A549 (cell line): ENCODE data around the gene MUC20. TPM values are rescaled to one million over a fixed set of nuclear protein-coding genes. Genes with fewer than 3 reads are reported as not detected.

Source experiments
- ATAC-seq, 2 experiments: fragments of 200-7000 bp in 1 of 2; fragments of >200 bp in 1 of 2; cut with Nextera tagmentation in 1 of 2; cut with Tn5 transposase in 1 of 2; 3 replicates each; pipeline versions ENCODE4 v1.8.0 to v1.9.1; 2018 to 2020; ENCODE audit warnings: mild to moderate bottlenecking in 1 of 2, moderate library complexity in 1 of 2
- CTCF ChIA-PET: fragments of 300-600 bp; sonication (Branson Sonifier 250); formaldehyde crosslinking; extraction: SDS; loops from one replicate; lab custom pipeline; 2021; ENCODE audit warnings: antibody characterized with exemption, inconsistent platforms; lab: Yijun Ruan, JAX
- POLR2A ChIA-PET: fragments of 350-600 bp; formaldehyde crosslinking; extraction: SDS; loops from one replicate; lab custom pipeline; 2021; ENCODE audit warnings: antibody characterized with exemption, inconsistent platforms; lab: Yijun Ruan, JAX
- DNase-seq, 2 experiments: peaks; one replicate each; pipeline versions ENCODE4 v3.0.0 to v3.0.0-alpha.2; 2011 to 2016; ENCODE audit warnings: low read depth in 1 of 2, low spot score in 1 of 2
- FAIRE-seq: peaks from 2 replicates; lab custom pipeline; 2011; peaks lifted over from hg19 to GRCh38; lab: Jason Lieb, UNC
- H3K27ac ChIP-seq, 2 experiments: fragments of >200 bp; sonication (Bioruptor Twin); formaldehyde crosslinking; 3 replicates each; pipeline ENCODE4 v1.5.1; 2016 to 2017
- H3K4me1 ChIP-seq: fragments of >200 bp; sonication (Bioruptor Twin); formaldehyde crosslinking; 3 replicates; pipeline ENCODE4 v1.6.1; 2016
- H3K4me2 ChIP-seq: fragments of >200 bp; sonication (Bioruptor Twin); formaldehyde crosslinking; 3 replicates; pipeline ENCODE4 v1.6.1; 2016
- H3K4me3 ChIP-seq: fragments of >200 bp; sonication (Bioruptor Twin); formaldehyde crosslinking; 3 replicates; pipeline ENCODE4 v1.5.1; 2016
- H3K9me3 ChIP-seq: fragments of >200 bp; sonication (Bioruptor Twin); formaldehyde crosslinking; 3 replicates; pipeline ENCODE4 v1.6.1; 2016
- CBX8 ChIP-seq: fragments of 200-600 bp; sonication (generic); IDR thresholded peaks from 2 replicates; pipeline ENCODE4 v1.6.1; 2016
- FOSB ChIP-seq: fragments of 250-450 bp; sonication (Bioruptor Pico); IDR thresholded peaks from 2 replicates; pipeline ENCODE4 v1.5.0; 2020; ENCODE audit warnings: mild to moderate bottlenecking, moderate library complexity
- FOXS1 ChIP-seq: fragments of 250-450 bp; sonication (Bioruptor Pico); IDR thresholded peaks from 2 replicates; pipeline ENCODE4 v1.5.0; 2020; ENCODE audit warnings: mild to moderate bottlenecking, moderate library complexity
- GATA3 ChIP-seq: IDR thresholded peaks from 2 replicates; pipeline ENCODE4 v1.6.1; 2012; ENCODE audit warnings: borderline replicate concordance
- HDAC2 ChIP-seq: fragments of 200-600 bp; sonication (generic); IDR thresholded peaks from 2 replicates; pipeline ENCODE4 v1.6.1; 2016
- HOXA7 ChIP-seq: fragments of 250-450 bp; sonication (Bioruptor Pico); IDR thresholded peaks from 2 replicates; pipeline ENCODE4 v1.5.0; 2020; ENCODE audit warnings: mild to moderate bottlenecking, moderate library complexity
- HOXB13 ChIP-seq: fragments of 250-450 bp; sonication (Bioruptor Pico); IDR thresholded peaks from 2 replicates; pipeline ENCODE4 v1.5.0; 2020; ENCODE audit warnings: low read depth, mild to moderate bottlenecking, moderate library complexity
- PHF8 ChIP-seq: fragments of 200-600 bp; sonication (generic); IDR thresholded peaks from 2 replicates; pipeline ENCODE4 v1.6.1; 2016; ENCODE audit warnings: low read depth, mild to moderate bottlenecking, antibody characterized with exemption, moderate library complexity, borderline replicate concordance
- POLR2AphosphoS2 ChIP-seq: conservative IDR thresholded peaks from 2 replicates; pipeline ENCODE4 v1.6.1; 2012; ENCODE audit warnings: low read length, improper control_type of control experiment, inconsistent platforms
- RARB ChIP-seq: fragments of 250-450 bp; sonication (Bioruptor Pico); IDR thresholded peaks from 2 replicates; pipeline ENCODE4 v1.8.0; 2021; ENCODE audit warnings: mild to moderate bottlenecking, moderate library complexity
- RNF2 ChIP-seq: fragments of 200-600 bp; sonication (generic); IDR thresholded peaks from 2 replicates; pipeline ENCODE4 v1.6.1; 2016; ENCODE audit warnings: low read depth, mild to moderate bottlenecking, antibody characterized with exemption, moderate library complexity, borderline replicate concordance
- SREBF2 ChIP-seq: fragments of 450-650 bp; IDR thresholded peaks from 2 replicates; pipeline ENCODE4 v1.6.1; 2014; ENCODE audit warnings: mild to moderate bottlenecking, moderate library complexity
- TP53 ChIP-seq: fragments of 250-450 bp; sonication (Bioruptor Pico); IDR thresholded peaks from 2 replicates; pipeline ENCODE4 v1.5.0; 2021; ENCODE audit warnings: mild to moderate bottlenecking, moderate library complexity
- ZSCAN20 ChIP-seq: fragments of 250-450 bp; sonication (Bioruptor Pico); IDR thresholded peaks from 2 replicates; pipeline ENCODE4 v1.8.0; 2022; ENCODE audit warnings: mild to moderate bottlenecking, moderate library complexity
- WGBS: methylation state at CpG from one replicate; pipeline ENCODE4 v1.1.6; 2017; ENCODE audit errors: missing lambda C conversion rate; 5-methylcytosine and 5-hydroxymethylcytosine counted together
- polyA plus RNA-seq, 4 experiments: library from polyadenylated mRNA; depleted of rRNA in 3 of 4; stranded (reverse); fragments of >200 nt; fragmentation: RNase III in 1 of 4; extraction: RNeasy Plus Mini Kit Qiagen cat#74134 plus additional on column Dnase treatment in 1 of 4; gene quantifications; 2 replicates in 3 of 4; 3 replicates in 1 of 4; pipeline ENCODE4 v1.2.3, GENCODE V29; 2011 to 2017
- TF ChIP-seq, protein P1 (sequence below): fragments of 250-450 bp; sonication (Bioruptor Pico); IDR thresholded peaks from 2 replicates; pipeline ENCODE4 v1.5.0; 2021; ENCODE audit warnings: mild to moderate bottlenecking, moderate library complexity, borderline replicate concordance
- TF ChIP-seq, protein P2 (sequence below): fragments of 250-450 bp; sonication (Bioruptor Pico); IDR thresholded peaks from 2 replicates; pipeline ENCODE4 v1.5.0; 2020; ENCODE audit warnings: low read depth, mild to moderate bottlenecking, moderate library complexity
- TF ChIP-seq, protein P3 (sequence below): fragments of 450-650 bp; IDR thresholded peaks from 2 replicates; pipeline ENCODE4 v1.6.1; 2014; ENCODE audit warnings: antibody characterized with exemption

The MUC20 gene
- polyA plus RNA-seq, 2 of the 4 experiments (the other 2 are of a cell fraction) = 0.44 to 0.87 TPM

DNA sequence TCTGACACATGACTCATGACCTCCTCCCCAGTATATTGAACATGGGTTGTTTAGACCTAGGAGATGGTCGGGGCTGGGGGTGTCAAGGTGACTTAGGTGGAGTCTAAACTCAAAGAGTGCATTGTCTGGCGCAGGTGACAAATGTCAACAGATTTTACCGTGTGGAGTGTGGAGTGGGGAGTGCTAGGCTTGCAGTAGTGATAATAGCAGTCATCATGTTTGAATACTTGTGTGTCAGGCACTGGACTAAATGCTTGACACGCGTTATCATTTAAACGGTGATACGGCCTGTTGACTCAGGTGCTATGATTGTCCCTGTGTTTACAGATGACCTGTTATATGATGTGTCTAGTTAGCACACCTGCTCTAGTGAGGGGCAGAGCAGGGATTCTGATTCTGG is 30.8 kb downstream of the MUC20 start:
- H3K9me3 ChIP-seq = no peaks in the 10 kb centered on the region
- FAIRE-seq (no peak), ATAC-seq (no peak), DNase-seq (no peak)
- H3K4me1 ChIP-seq = no peaks in the 10 kb centered on the region
- ChIA-PET CTCF (no interaction called here), POLR2A (no interaction called here)
- WGBS = 61% methylated on average over 7 of the region's 7 CpGs
- H3K27ac ChIP-seq = no peak overlapping the region
- TF ChIP-seq, protein P1, sequence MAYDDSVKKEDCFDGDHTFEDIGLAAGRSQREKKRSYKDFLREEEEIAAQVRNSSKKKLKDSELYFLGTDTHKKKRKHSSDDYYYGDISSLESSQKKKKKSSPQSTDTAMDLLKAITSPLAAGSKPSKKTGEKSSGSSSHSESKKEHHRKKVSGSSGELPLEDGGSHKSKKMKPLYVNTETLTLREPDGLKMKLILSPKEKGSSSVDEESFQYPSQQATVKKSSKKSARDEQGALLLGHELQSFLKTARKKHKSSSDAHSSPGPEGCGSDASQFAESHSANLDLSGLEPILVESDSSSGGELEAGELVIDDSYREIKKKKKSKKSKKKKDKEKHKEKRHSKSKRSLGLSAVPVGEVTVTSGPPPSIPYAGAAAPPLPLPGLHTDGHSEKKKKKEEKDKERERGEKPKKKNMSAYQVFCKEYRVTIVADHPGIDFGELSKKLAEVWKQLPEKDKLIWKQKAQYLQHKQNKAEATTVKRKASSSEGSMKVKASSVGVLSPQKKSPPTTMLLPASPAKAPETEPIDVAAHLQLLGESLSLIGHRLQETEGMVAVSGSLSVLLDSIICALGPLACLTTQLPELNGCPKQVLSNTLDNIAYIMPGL (CRISPR knock-in tag) = no peak
- no peak for TF ChIP-seq SREBF2
- TF ChIP-seq, protein P2, sequence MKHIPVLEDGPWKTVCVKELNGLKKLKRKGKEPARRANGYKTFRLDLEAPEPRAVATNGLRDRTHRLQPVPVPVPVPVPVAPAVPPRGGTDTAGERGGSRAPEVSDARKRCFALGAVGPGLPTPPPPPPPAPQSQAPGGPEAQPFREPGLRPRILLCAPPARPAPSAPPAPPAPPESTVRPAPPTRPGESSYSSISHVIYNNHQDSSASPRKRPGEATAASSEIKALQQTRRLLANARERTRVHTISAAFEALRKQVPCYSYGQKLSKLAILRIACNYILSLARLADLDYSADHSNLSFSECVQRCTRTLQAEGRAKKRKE = no peak
- H3K4me2 ChIP-seq = no peak overlapping the region
- H3K4me3 ChIP-seq = no peak overlapping the region

DNA sequence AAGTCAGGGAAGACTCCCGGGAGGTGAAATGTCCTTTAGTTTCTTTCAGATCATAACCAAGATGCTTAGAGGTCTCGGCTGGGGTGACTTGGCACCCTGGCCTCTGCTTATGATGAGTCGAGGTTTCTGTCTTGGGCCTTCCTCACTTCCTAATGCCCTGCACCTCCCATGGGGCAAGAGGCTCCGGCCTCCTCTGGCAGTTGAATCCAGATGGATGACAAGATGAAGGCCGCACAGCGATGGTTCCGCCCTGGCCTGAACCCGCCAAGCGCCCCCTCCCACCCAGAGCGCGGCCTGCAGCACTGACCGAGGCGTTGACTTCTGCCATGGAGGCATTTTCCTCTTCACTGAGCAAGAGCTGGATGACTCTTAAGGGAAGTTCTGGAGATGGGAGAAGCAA is 31.3 kb downstream of the MUC20 start:
- ATAC-seq = no peak
- no peaks in the 10 kb centered on the region for H3K9me3 ChIP-seq
- 81% methylated on average over 11 of the region's 13 CpGs for WGBS
- FAIRE-seq = no peak
- H3K27ac ChIP-seq = no peak overlapping the region
- H3K4me2 ChIP-seq = no peak overlapping the region
- H3K4me3 ChIP-seq = no peak overlapping the region
- no peak for DNase-seq
- H3K4me1 ChIP-seq = no peaks in the 10 kb centered on the region
- CTCF ChIA-PET = no interaction called here
- TF ChIP-seq GATA3 (no peak), PHF8 (no peak)
- TF ChIP-seq, all 56 proteins: peak for 0
- POLR2A ChIA-PET = no interaction called here

DNA sequence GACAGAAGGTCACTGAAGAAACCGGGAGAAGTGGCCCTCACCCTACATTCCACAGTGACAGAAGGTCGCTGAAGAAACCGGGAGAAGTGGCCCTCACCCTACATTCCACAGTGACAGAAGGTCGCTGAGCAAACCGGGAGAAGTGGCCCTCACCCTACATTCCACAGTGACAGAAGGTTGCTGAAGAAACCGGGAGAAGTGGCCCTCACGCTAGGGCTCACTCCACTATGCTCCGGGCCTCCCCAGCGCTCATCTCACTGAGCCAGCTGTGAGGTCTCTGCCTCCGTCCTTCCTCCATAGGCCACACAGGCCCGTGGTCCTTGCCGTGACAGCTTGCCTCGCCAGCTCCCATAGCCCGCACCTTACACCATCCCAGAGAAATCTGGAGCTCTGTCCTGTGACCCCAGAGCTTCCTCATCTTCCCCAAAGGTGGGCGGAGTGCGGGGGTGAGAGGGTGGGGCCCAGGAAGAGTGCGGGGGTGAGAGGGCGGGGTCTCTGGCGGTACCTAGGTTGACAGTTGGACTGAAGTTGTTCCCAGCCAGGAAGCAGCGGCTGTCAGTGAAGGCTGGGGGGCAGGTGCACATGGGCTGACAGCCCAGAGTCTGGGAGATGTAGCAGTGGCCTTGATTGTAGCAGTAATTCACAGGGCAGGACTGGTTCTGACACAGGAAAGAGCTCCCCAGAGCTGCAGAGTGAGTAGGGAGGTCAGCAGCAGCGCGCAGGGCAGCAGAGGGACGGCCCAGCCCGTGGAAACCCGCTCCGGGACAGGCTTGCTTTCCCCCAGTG is 32.0 kb downstream of the MUC20 start:
- Histone ChIP-seq H3K9me3 (no peaks in the 10 kb centered on the region), H3K4me2 (no peak overlapping the region), H3K4me1 (no peaks in the 10 kb centered on the region), H3K27ac (no peak overlapping the region), H3K4me3 (no peak overlapping the region)
- no peak for FAIRE-seq
- ATAC-seq = no peak
- no peak for TF ChIP-seq HOXB13 (CRISPR knock-in tag)
- TF ChIP-seq CBX8 = no peak
- no peak for TF ChIP-seq RNF2
- TF ChIP-seq POLR2AphosphoS2 = no peak
- TF ChIP-seq RARB = no peak
- no peak for TF ChIP-seq FOSB (CRISPR knock-in tag)
- no peak for DNase-seq
- CTCF ChIA-PET = interaction anchor here (0.8 kb wide), 1 partner anchor 98 kb away, joined by 3 read pairs; no protein-coding TSS in a partner anchor
- WGBS = 72% methylated on average over 17 of the region's 26 CpGs
- POLR2A ChIA-PET = no interaction called here

DNA sequence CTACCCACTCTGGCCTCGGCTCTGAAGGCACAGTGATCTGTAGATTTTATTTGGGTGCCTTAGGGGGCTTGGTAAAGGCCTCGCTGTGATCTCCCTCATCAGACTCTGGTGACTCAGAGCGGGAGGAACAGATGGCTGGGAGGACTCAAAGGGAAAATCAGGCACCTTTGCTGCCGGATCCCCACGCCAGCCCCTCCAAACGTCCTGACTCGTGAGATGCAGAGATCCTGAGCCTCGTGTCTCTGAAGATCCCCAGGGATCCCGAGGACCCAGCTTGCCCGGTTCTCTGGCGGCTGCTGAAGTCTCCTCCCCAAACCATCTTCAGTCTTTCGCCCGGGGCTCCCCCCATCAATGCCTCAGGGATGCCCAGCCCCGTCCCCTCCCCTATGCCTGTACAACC is 32.8 kb downstream of the MUC20 start:
- Histone ChIP-seq H3K4me2 (no peak overlapping the region), H3K27ac (no peak overlapping the region), H3K4me1 (no peaks in the 10 kb centered on the region), H3K4me3 (no peak overlapping the region), H3K9me3 (no peaks in the 10 kb centered on the region)
- no peak for DNase-seq
- TF ChIP-seq HOXA7 (no peak), TP53 (CRISPR knock-in tag) (no peak), FOXS1 (CRISPR knock-in tag) (no peak), HDAC2 (no peak), ZSCAN20 (CRISPR knock-in tag) (no peak)
- TF ChIP-seq, protein P3, sequence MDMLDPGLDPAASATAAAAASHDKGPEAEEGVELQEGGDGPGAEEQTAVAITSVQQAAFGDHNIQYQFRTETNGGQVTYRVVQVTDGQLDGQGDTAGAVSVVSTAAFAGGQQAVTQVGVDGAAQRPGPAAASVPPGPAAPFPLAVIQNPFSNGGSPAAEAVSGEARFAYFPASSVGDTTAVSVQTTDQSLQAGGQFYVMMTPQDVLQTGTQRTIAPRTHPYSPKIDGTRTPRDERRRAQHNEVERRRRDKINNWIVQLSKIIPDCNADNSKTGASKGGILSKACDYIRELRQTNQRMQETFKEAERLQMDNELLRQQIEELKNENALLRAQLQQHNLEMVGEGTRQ = no peak
- FAIRE-seq = no peak
- ChIA-PET POLR2A (no interaction called here), CTCF (interaction anchor here (0.8 to 1.2 kb wide), 2 partner anchors 14 to 97 kb away, joined by 3 read pairs; no protein-coding TSS in a partner anchor)
- WGBS = 63% methylated on average over 12 of the region's 14 CpGs
- no peak for ATAC-seq
